H54 (cell line): Measurements from ENCODE around the gene CEBPA.

Experiments
- DNase-seq: peaks from one replicate; pipeline ENCODE4 v3.0.0; 2011; ENCODE audit warnings: low spot score, mixed read lengths; ENCODE audit not compliant: insufficient read length
- FAIRE-seq: peaks from 3 replicates; lab custom pipeline; 2011; peaks lifted over from hg19 to GRCh38; lab: Jason Lieb, UNC
- POLR2A ChIP-seq: IDR thresholded peaks from 2 replicates; pipeline ENCODE4 v1.6.1; 2011; ENCODE audit warnings: low read depth, mild to moderate bottlenecking, low read length

Gene CEBPA

GRCh38 chr19:33256261-33256660 is 46.1 kb downstream of the CEBPA start:
- DNase-seq (no peak), FAIRE-seq (no peak)
- TF ChIP-seq POLR2A: no peak

DNA sequence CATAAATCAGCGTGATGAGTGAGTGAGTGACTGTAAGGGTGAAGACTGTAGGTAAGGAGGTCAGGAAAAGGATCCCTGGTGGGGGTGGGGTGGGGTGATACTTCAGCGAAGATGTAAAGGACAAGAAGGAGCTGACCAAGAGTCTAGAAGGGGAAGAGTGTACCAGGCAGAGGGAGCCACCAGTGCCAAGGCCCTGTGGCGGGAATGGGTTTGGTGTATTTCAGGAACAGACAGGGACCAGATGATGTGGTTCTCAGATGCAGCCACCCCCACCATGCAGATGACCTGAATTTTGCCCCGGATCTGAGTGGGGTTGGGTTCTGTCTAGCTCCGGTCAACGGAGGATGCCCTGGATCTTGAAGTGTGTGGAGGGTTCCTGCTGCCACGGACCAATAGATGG is 46.6 kb downstream of the CEBPA start:
- no peak for FAIRE-seq
- DNase-seq: no peak
- TF ChIP-seq POLR2A: no peak

DNA sequence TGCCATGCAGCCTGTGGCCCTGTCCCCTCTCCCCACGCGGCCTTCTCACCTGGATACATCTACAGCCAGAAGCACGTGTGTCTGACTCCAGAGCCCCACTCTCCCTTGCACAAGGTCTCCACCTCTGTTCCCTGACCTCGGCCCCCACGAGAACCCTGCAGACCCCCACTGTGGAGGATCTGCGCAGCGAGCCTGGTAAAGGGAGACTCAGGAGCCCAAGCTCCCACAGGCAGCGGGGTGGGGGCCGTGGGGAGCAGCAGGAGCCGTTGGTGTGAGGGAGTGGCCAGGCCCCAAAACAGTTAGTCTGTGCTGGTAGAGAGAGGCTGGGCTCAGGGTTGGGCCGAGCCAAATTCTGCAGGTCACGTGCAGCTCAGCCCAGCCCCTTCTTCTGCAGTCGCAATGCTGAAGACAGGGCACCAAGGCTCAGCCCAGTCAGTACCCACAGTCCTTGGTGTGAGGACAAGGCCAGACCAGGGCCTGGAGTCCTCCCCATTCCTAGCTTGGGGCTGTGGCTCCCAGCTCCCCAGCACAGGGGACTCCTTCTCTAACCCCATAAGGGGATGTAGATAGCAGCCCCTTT is 48.0 kb downstream of the CEBPA start:
- DNase-seq (no peak), FAIRE-seq (no peak)
- no peak for TF ChIP-seq POLR2A

- FAIRE-seq (no peak), DNase-seq (no peak)
- TF ChIP-seq POLR2A: no peak
Observed at GRCh38 chr19:33252971-33253370, 49.4 kb downstream of the CEBPA start.

DNA sequence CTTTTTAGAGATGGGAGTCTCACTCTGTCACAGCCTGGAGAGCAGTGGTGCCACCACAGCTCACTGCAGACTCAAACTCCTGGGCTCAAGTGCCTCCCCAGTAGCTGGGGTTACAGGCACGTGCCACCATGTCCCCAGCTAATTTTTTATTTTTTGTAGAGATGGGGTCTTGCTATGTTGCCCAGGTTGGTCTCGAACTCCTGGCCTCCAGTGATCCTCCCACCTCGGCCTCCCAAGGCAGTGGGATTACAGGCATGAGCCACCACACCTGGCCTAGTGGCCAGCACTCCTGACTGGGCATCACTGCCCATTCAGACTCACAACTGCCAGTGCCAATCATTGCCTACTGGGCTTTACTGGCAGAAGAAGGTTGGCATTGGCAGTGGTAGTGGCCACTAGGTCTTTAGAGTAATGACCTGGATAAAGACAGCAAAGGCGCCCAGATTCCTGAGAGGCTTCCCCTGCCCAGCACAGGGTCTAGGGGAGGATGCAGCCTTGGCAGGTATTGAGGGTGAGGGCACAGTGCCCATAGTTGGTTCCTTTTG is 49.8 kb downstream of the CEBPA start:
- DNase-seq (no peak), FAIRE-seq (no peak)
- TF ChIP-seq POLR2A: no peak

- no peak for FAIRE-seq
- no peak for DNase-seq
- TF ChIP-seq POLR2A: no peak
Observed at GRCh38 chr19:33251526-33252090, 50.7 kb downstream of the CEBPA start.

GRCh38 chr19:33251076-33251475 is 51.3 kb downstream of the CEBPA start:
- no peak for TF ChIP-seq POLR2A
- DNase-seq: no peak

DNA sequence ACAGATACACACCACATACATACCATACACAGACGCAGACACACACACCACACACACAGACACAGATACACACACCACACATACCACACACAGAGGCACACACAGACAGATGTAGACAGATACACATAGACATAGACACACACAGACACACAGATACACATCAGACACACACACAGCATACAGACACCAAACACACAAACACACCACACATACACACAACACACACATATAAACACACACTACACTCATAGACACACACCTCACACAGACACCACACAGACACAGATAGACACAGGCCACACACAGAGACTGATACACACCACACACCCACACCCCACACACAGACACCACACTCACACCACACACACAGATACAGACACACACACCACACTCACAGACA is 51.8 kb downstream of the CEBPA start:
- FAIRE-seq: no peak
- no peak for DNase-seq
- no peak for TF ChIP-seq POLR2A

More at GRCh38 chr19:33251076-33251475, 51.3 kb downstream of the CEBPA start:
- no peak for FAIRE-seq
